ENCODE results near the gene SH3PXD2B. TPM values are rescaled to one million over a fixed set of nuclear protein-coding genes. Genes with fewer than 3 reads are reported as not detected.

SH3PXD2B gene
- total RNA-seq, 1 experiment from 2014 or later: 15.7 TPM

- peak; percentile 69 for DNase-seq (ENCODE audit: low read depth)
These were observed 929 bp downstream of the SH3PXD2B start for GRCh38 chr5:172453206-172453985.

DNA sequence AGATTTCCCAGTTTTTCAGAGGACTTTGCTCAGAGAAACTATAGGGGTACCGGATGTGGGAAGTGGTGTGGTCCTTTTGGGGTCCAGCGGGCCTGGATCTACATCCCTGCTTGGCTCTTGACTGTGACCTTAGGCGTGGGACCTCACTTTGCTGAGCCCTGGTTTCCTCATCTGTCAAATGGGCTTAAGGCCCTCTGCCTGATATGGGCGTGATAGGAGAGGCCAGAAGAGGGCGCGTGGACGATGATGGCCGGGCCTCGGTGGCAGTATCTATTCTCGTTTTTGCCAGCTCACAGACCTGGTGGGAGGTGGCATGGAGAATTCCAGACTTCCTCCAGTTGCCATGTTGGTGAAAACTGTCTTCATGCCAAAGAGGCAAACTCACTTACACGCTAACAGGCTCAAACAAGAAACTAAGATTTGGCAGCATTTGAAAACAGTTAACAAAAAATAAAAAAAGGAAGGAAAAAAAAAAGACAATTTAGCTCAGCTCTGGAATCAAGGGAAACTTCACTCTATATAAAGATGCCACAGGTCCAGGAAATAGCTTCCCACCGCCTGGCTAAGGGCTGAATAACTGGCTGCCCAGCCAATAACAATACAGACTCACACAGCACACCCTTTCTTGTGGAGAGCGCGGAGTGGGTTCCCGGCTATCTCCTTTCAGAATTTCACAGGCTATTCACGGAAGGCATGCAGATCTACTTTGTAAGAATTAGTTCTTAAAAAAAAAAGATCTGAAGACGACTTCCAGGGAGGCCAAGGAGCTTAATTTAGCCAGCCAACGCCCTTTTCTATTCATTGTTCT is 1.7 kb downstream of the SH3PXD2B start:
- peak; percentile 67 for DNase-seq (ENCODE audit: low read depth)

GRCh38 chr5:172451771-172452197 is 2.5 kb downstream of the SH3PXD2B start:
- peak; percentile 84 for DNase-seq (ENCODE audit: low read depth)

- DNase-seq (ENCODE audit: low read depth): peak; percentile 38
These were observed 3.2 kb downstream of the SH3PXD2B start for GRCh38 chr5:172450861-172451695.

DNA sequence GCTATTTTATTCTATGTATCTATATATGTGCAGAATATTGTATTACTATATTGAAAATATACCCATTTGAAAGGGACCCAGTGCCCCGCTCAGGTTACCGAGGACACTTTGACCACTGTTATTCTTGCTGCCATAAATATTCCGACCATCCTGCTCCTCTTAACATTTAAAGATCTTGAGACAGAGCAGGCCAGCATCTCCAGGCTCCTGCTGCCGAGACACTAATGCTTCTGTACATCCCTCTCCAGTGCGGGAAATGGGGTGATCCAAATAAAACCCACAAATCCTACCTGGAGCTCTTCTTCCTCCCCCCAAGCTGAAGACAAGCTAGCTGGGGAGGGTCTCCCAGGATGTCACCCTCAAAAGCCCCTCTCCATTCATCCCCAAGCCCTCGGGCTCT is 3.9 kb downstream of the SH3PXD2B start:
- no peak for DNase-seq (ENCODE audit: low read depth)

DNA sequence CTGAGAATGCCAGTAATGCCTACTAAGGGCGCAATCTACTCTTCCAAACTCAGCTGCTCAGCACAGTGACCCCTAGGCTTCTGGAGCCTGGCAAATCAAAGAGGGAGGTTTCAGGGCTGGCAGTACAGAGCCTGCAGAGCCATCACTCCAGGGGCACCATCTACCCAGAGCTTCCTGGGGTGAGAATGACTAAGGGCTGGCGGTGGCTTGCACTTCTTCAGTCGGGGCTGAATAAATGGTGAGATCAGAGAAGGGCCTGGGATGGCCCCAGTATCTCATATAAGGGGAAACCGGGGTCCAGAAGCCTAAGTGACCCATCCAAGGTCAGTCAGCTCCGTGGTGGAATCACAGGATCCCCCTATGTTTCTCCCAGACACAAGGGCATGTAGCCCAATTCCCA is 5.3 kb downstream of the SH3PXD2B start:
- no peak for DNase-seq (ENCODE audit: low read depth)

GRCh38 chr5:172447646-172448365 is 6.5 kb downstream of the SH3PXD2B start:
- no peak for DNase-seq (ENCODE audit: low read depth)

- no peak for DNase-seq (ENCODE audit: low read depth)
These were observed 7.8 kb downstream of the SH3PXD2B start for GRCh38 chr5:172446336-172447051.

DNA sequence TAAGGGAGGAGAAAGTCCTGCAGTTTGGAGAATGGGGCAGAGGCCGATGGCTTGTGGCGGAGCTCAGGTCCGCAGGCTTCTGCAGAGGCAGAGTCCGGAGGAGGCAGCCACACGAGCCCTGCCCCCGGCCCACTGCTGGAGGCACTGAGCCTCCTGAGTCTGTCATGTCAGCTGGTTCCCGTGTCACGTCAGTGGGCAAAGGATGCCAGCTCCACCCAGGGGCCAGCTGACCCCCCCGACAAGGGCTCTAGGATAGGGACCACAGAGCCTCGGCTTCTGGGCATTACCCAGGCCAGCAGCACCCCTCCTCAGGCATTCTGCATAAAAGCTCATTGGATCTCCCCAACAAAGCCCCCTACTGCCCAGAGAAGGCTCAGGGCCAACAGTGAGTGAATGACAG is 8.5 kb downstream of the SH3PXD2B start:
- no peak for DNase-seq (ENCODE audit: low read depth)

DNA sequence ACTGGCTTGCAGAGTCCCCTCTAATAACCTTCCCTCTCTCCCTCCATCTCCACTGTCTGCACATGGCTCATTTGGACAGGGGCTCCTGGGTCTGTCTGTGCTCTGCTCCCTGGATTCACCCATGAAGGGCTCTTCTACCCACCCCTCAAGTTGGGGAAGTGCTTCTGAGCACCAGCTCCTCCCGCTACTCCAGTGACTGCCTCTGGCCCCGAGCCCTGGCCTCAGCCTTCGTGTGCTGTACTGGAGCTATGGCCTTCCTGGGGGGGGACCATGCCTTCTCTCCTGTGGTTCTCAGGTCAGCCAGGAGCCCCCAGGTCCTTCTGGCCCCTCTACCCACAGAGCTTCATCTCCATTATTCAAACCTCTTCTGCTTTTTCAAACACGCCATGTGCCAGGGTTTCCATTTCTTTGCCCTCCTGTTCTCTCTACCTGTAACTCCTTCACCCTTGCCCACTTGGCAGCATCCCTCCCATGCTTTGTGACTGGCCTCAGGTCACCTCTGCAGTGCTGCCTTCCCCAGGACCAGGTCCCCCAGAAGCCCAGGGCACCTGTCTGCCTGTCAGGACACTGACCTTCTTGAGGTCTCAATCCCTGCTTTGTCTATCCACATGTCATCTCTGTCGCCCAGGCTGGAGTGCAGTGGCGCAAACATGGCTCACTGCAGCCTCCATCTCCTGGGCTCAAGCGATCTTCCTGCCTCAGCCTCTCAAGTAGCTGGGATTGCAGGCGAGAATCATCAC is 9.5 kb downstream of the SH3PXD2B start:
- no peak for DNase-seq (ENCODE audit: low read depth)

DNA sequence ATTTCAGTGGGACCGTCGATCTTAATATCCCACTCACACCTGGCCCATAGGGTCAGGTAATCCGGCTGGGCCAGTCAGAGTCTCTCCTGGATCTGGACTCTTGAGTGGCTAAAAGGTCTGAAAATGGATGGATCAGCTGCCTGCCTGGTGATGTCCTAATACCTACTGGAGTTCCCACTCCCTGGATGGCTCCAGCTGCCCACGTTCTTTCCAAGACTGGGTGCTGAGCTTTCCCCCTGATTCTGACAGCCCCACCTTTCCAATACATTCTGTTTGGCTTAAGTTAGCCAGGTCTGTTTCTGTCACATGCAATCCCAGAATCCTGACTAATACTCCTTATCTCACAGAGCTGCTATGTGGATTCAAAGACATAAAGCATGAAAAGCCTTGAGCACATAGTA is 10.2 kb downstream of the SH3PXD2B start:
- peak; percentile 59 for DNase-seq (ENCODE audit: low read depth)

DNA sequence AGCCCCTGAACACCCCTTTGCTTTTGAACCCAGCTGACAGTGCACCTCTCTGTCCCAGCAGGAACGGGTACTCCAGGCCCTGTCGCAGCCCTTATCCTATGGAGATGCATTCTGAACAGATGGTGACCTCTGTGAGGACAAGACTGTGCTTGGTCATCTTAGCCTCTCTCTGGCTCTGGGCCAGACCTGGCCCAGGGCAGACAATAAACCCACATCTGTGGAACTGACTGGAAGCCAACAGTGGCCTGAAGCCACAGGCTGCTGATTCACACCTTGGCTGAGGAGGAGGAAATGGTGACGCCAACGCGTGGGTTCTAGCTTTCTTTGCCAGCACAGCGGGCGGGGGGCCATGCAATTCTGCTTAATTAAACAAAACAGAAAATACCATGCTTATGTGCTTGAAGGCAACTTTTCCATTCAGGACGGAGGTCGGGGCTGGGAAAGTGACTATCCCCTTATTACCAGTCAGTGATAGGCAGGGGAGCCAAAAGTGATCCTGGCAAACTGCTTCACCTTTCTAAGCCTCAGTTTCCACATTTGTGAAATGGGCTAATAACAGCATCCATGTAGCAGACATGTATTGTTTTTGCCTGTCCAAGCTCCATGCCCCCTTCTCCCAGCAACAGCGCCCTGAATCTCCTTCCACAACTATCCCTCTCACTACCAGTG is 10.8 kb downstream of the SH3PXD2B start:
- peak; percentile 98 for DNase-seq (ENCODE audit: low read depth)

- DNase-seq (ENCODE audit: low read depth): no peak
These were observed 11.7 kb downstream of the SH3PXD2B start for GRCh38 chr5:172442592-172442991.

DNA sequence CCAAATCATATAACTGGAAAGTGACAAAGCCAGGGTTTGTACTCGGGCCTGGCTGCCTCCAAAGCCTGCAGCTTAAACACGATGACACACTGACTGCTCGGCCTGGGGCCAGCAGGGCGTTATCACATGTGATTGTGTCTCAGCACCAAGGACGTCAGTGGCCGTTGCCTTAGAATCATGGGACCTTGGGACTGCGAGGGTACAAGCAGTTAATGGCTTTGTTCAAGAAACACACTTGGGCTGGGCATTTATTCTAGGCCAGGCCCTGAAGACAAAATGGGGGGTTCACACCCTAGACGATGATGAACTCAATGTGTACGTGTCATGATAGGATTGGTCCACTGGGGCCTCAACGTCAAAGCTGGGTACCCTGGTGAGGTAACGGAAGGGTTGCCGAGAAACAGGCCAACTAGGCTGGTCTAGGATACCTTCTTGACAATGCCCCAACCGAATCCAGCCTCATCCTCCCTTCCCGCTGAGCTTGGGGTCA is 13.0 kb downstream of the SH3PXD2B start:
- no peak for DNase-seq (ENCODE audit: low read depth)

DNA sequence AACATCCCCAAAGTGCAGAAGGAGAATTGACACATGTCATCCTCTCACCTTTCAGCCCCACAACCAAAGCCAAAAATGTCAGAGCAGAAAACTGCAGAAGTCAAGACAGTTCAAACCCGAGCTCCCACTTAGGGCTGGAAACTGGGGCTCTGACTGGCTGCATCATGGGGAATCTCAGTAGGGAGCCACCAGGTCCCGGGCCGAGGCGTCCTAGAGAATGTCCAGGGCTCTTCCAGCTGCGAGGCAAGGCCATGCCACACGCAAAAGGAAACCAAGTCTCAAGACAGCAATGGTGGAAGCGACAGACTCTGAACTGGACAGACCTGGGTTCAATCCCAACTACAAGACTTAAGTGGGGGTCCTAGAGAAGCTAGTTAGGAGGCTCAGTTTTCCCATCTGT is 13.8 kb downstream of the SH3PXD2B start:
- DNase-seq (ENCODE audit: low read depth): no peak

- no peak for DNase-seq (ENCODE audit: low read depth)
These were observed 14.4 kb downstream of the SH3PXD2B start for GRCh38 chr5:172439785-172440477.

DNA sequence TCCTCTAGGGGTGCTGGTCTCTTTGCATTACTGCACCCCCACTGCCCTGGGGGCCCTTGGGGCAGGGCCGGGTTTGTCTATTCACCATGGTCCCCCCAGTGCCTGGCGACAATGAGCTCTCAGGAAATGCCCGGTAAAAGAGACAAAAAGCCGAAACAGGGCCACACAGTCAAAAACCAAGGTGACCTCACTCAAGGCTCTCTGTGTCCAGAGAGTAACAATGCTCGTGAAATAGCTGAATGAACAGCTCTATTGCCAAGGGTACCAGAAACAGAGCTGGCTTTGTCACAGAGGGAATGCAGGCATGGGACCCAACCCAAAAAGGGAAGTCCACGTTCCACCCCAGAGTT is 16.0 kb downstream of the SH3PXD2B start:
- DNase-seq (ENCODE audit: low read depth): peak; percentile 12

DNA sequence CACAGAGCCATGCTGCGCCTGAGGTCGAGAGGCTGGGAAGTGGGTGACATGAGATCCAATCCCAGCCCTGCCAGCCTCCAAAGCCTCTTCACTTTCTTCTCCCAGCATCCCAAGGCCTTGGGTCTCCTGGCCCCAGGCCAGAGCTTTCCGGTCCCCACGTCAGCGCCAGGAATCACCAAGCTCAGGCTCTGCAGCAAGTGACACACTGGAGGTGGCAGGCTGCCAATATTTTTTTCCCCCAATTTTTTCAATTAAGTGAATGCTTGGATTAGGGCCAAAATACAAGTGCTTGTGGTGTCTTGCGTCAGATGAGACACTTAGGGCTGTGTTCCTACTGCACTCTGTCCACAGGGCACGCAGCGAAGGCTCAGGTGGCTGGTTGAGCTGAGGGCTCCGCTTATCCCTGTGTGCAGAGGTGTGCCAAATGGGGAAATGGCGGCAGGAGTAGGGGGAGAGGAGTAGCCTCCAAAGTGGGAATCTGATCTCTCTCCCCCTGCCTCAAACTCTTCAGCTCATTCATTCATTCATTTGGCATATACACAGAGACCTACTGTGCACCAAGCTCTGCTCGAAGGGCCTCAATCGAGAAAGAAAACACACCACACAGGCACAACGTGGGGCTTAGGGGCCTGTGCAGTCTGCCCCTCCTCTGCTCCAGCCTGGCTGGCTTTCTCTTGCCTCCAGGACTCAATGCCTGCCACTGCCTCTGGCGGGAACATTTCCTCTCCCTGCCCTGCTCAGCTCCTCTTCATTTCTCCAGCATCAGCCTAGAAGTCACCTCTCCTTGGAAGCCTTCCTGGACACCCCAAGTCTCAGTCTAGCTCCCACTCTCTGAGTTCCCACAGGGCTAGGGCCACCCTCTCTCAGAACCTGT is 16.6 kb downstream of the SH3PXD2B start:
- DNase-seq (ENCODE audit: low read depth): peak; percentile 90
